ENCODE data around the gene MARCHF10. TPM values are rescaled to one million over a fixed set of nuclear protein-coding genes. Genes with fewer than 3 reads are reported as not detected.
A peak's percentile ranks its signal among the peaks of the same experiment; 100 is the strongest.

Gene MARCHF10
- total RNA-seq, 4 donors from 2014 or later, result 0.28 TPM; not detected in 3

GRCh38 chr17:62760945-62761267 is 47.2 kb downstream of the MARCHF10 start:
- no peak for TF ChIP-seq CTCF (IDR thresholded peaks at IDR 0.05)

GRCh38 chr17:62760059-62760944 is 47.8 kb downstream of the MARCHF10 start:
- DNase-seq (ENCODE audit: low spot score) (no peak), ATAC-seq (ENCODE audit: low FRiP score) (no peak)
- TF ChIP-seq CTCF (IDR thresholded peaks at IDR 0.05), result no peak

More at GRCh38 chr17:62760945-62761267, 47.2 kb downstream of the MARCHF10 start:
- ATAC-seq (ENCODE audit: low FRiP score) (no peak), DNase-seq (ENCODE audit: low spot score) (no peak)

- no peak for DNase-seq (ENCODE audit: low spot score)
- ATAC-seq (ENCODE audit: low FRiP score), result no peak
- no peak for TF ChIP-seq CTCF (IDR thresholded peaks at IDR 0.05)
These were observed 50.6 kb downstream of the MARCHF10 start for GRCh38 chr17:62757500-62757951.

GRCh38 chr17:62756198-62756597 is 51.9 kb downstream of the MARCHF10 start:
- no peak for ATAC-seq (ENCODE audit: low FRiP score)
- no peak for DNase-seq (ENCODE audit: low spot score)
- TF ChIP-seq CTCF (IDR thresholded peaks at IDR 0.05), result no peak

GRCh38 chr17:62755141-62755851 is 52.8 kb downstream of the MARCHF10 start:
- DNase-seq (ENCODE audit: low spot score) (no peak), ATAC-seq (ENCODE audit: low FRiP score) (peak; percentile 68)
- TF ChIP-seq CTCF (IDR thresholded peaks at IDR 0.05), result no peak

GRCh38 chr17:62754631-62755030 is 53.5 kb downstream of the MARCHF10 start:
- DNase-seq (ENCODE audit: low spot score), result no peak
- TF ChIP-seq CTCF (IDR thresholded peaks at IDR 0.05), result no peak
- ATAC-seq (ENCODE audit: low FRiP score), result peak; percentile 25

All from omental fat pad (tissue), 4 donors.